ENCODE data around the gene COPS7B.

COPS7B gene

GRCh38 chr2:231764124-231764523 is 22.1 kb upstream of the COPS7B start:
- TF ChIP-seq, protein P1, sequence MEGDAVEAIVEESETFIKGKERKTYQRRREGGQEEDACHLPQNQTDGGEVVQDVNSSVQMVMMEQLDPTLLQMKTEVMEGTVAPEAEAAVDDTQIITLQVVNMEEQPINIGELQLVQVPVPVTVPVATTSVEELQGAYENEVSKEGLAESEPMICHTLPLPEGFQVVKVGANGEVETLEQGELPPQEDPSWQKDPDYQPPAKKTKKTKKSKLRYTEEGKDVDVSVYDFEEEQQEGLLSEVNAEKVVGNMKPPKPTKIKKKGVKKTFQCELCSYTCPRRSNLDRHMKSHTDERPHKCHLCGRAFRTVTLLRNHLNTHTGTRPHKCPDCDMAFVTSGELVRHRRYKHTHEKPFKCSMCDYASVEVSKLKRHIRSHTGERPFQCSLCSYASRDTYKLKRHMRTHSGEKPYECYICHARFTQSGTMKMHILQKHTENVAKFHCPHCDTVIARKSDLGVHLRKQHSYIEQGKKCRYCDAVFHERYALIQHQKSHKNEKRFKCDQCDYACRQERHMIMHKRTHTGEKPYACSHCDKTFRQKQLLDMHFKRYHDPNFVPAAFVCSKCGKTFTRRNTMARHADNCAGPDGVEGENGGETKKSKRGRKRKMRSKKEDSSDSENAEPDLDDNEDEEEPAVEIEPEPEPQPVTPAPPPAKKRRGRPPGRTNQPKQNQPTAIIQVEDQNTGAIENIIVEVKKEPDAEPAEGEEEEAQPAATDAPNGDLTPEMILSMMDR (IDR thresholded peaks at IDR 0.05) = no peak

DNA sequence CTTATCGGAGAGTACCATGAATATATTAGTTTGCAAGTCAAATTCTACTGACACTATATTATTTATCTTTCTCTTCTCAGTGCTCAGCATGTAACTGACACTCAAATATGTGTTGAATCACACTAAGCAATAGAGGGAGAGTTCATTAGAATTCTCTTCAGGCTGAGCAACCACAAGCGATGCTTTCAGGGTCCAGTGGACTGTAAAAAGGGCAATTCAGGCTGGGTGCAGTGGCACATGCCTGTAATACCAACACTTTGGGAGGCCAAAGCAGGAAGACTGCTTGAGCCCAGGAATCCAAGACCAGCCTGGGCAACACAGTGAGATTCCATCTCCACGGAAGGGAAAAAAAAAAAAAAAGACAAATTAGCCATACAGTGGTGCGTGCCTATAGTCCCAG is 21.5 kb upstream of the COPS7B start:
- TF ChIP-seq, protein P1 (IDR thresholded peaks at IDR 0.05) = no peak

DNA sequence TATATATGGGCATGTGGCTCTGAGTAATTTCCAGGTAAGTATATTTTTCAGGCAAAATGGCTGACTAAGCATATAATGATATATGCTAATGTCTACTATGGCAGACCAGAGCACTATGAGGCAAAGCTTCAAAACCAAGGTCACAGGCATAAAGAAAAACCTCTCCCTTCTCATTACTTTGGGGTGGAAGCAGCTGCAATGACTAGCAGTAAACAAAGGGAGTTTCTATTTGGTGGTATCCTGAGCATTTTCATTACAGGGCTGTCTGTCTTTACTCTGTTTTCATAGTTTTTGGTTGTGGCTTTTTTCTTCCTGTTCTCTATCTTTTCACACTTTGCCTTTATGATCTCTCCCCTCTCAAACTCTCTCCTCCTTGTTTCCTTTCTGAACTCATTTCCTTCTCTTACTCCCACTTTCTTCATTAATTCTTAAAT is 20.7 kb upstream of the COPS7B start:
- TF ChIP-seq, protein P1 (IDR thresholded peaks at IDR 0.05) = no peak

GRCh38 chr2:231769170-231770136 is 16.8 kb upstream of the COPS7B start:
- TF ChIP-seq, protein P1 (IDR thresholded peaks at IDR 0.05) = no peak

DNA sequence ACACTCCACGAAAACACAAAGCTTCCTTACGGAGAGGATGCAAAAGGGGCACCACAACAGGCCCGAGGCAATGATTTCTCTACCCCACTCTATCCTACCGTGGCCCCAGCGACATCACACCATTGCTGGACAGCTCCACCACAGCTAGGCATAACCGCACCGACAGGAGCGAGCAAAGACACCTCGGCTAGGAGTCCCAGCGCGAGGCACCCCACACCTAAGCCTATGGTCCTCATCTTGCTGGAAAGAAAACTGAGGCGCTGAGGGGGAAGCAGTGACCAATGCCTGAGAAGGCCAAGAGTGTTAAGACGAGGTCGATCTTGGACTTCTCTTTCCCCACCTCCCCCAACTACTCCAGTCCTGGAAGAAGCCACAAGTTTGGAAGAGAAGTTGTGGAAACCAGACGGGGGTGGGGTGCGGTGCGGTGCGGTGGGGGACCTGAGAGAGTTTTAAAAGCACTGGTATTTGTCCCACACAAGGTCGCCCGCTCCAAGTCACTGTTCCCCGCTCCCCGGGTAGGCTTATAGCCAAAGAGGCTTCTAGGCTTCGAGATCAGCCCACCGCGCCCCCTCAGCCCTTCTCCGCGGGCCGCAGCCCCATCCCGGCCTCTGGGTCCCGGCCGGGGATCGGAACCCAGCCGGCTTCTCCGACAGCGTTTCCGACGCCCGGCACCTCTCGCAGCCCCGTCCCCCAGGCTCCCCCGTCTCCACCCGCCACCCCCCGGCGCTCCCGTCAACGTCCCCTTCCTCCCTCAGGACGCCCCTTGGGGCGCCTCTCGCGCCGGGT is 5.9 kb upstream of the COPS7B start:
- TF ChIP-seq, protein P1 (IDR thresholded peaks at IDR 0.05) = no peak

DNA sequence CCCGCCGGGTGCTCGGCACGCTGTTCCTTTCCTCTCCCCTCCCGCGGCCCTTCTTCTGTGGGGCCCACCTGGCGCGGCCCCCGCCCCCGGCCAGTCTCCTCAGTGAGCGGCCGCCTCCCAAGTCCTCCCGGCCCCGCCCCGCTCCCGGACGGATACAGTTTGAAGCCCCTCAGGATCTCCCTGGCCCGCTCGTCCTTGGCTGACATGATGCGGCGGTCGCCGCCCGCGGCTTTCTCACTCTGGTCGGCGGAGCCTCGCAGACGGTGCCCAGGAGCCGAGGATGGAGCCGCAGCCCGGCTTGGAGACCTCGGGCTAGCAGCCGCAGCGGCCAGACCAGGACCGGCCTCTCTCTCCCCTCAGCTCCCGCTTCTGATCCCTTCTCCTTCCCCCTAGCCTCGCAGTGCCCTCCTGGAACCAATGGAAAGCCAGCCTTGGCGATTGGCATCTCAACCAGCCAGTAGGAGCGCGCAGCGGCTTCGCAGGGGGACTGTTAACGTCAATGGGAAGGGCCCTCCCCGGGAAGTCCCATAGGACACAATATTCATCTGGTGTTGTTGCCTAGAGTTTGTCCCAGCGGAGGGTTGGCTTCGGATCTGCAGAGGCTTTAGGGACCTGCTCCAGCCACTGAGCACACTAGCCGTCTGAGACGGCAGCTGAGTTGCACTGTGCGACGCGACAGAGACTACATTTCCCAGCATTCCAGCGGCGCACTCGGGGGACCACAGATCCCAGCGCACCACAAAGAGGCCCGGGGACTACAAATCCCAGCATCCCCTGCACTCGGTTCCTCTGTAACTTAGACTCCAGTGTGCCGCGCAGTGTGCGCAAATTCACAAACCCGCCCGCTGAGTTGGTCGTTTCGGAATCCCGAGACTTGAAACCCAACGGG is 5.1 kb upstream of the COPS7B start, which contains the start of gene PDE6D:
TSS of gene PDE6D (minus strand) at position 374 of the 889 bp plus-strand sequence. CDS start at position 206, 168 bp downstream.
- TF ChIP-seq, protein P1 (IDR thresholded peaks at IDR 0.05) = no peak

Measured in LNCAP (cell line).